T-cell (primary cell): ENCODE results near the gene SLC39A9. TPM values are rescaled to one million over a fixed set of nuclear protein-coding genes. Genes with fewer than 3 reads are reported as not detected.

Source experiments
- ATAC-seq, 4 experiments: fragments of 200-7000 bp in 3 of 4; fragments of 150-1000 bp in 1 of 4; cut with Tn5 transposase; replicated peaks in 1 of 4; 1 replicate in 3 of 4; 2 replicates in 1 of 4; pipeline ENCODE4 v1.10.0; 2021; ENCODE audit warnings: moderate library complexity in 3 of 4, mild to moderate bottlenecking in 2 of 4, moderate number of reproducible peaks in 1 of 4
- CTCF ChIA-PET, 2 donors: fragments of 300-600 bp; sonication (Branson Sonifier 250); formaldehyde crosslinking; loops; one replicate each; lab custom pipeline; 2022; ENCODE audit warnings: antibody characterized with exemption in 2 of 2; lab: Charles Lee
- POLR2A ChIA-PET, 2 donors: fragments of 300-600 bp; sonication (Branson Sonifier 250); formaldehyde crosslinking; loops; one replicate each; lab custom pipeline; 2022; ENCODE audit warnings: antibody characterized with exemption in 2 of 2; lab: Charles Lee
- DNase-seq, 35 experiments: peaks; one replicate each; pipeline versions ENCODE4 v3.0.0 to v3.0.0-alpha.2; 2013 to 2023
- H3K27ac ChIP-seq: one replicate; pipeline ENCODE4 v1.5.1; 2013; ENCODE audit warnings: low read length
- H3K27me3 ChIP-seq, 2 experiments: replicated peaks in 1 of 2; 1 replicate in 1 of 2; 2 replicates in 1 of 2; pipeline versions ENCODE4 v1.6.1 to v1.7.0; 2013; ENCODE audit warnings: low read length in 1 of 2, mixed read lengths in 1 of 2; ENCODE audit not compliant: control insufficient read depth in 2 of 2, insufficient read depth in 2 of 2; ENCODE audit errors: extremely low read depth in 1 of 2
- H3K36me3 ChIP-seq, 2 donors: 1 replicate in 1 of 2; 2 replicates in 1 of 2; pipeline versions ENCODE4 v1.6.1 to v1.7.0; 2013; ENCODE audit warnings: low read length in 1 of 2; ENCODE audit not compliant: control insufficient read depth in 2 of 2, insufficient read depth in 1 of 2; ENCODE audit errors: extremely low read depth in 1 of 2
- H3K4me1 ChIP-seq, 2 experiments: 1 replicate in 1 of 2; 2 replicates in 1 of 2; pipeline versions ENCODE4 v1.6.1 to v1.7.0; 2013; ENCODE audit warnings: low read length in 2 of 2, mixed read lengths in 1 of 2; ENCODE audit not compliant: insufficient read depth in 2 of 2, control insufficient read depth in 1 of 2; ENCODE audit errors: extremely low read depth in 1 of 2
- H3K4me3 ChIP-seq, 2 donors: 1 replicate in 1 of 2; 2 replicates in 1 of 2; pipeline versions ENCODE4 v1.5.1 to v1.7.0; 2013; ENCODE audit warnings: mild to moderate bottlenecking in 2 of 2, low read length in 1 of 2, moderate library complexity in 1 of 2; ENCODE audit not compliant: control insufficient read depth in 1 of 2; ENCODE audit errors: extremely low read depth in 1 of 2
- H3K9me3 ChIP-seq: 2 replicates; pipeline ENCODE4 v1.7.0; 2013
- H3K27ac Mint-ChIP-seq, 2 donors: one replicate each; pipeline ENCODE4 v1.8.0; 2020 to 2021; ENCODE audit warnings: mild to moderate bottlenecking in 2 of 2, mixed read lengths in 2 of 2
- H3K27me3 Mint-ChIP-seq, 2 donors: one replicate each; pipeline ENCODE4 v1.8.0; 2021 to 2022; ENCODE audit warnings: mixed read lengths in 2 of 2
- H3K36me3 Mint-ChIP-seq: one replicate; pipeline ENCODE4 v1.8.0; 2021; ENCODE audit warnings: mixed read lengths
- H3K4me1 Mint-ChIP-seq, 3 donors: one replicate each; pipeline ENCODE4 v1.8.0; 2020 to 2022; ENCODE audit warnings: mixed read lengths in 3 of 3, mild to moderate bottlenecking in 1 of 3
- H3K4me3 Mint-ChIP-seq, 3 donors: one replicate each; pipeline ENCODE4 v1.8.0; 2020 to 2022; ENCODE audit warnings: mild to moderate bottlenecking in 3 of 3, mixed read lengths in 3 of 3, moderate library complexity in 3 of 3
- H3K9me3 Mint-ChIP-seq, 3 donors: one replicate each; pipeline ENCODE4 v1.8.0; 2020 to 2022; ENCODE audit warnings: mixed read lengths in 3 of 3
- WGBS: methylation state at CpG from one replicate; pipeline ENCODE4 v1.1.5; 2013; ENCODE audit warnings: missing lambda C conversion rate; ENCODE audit not compliant: insufficient coverage; 5-methylcytosine and 5-hydroxymethylcytosine counted together
- total RNA-seq, 35 experiments: library from RNA in 6 of 35; stranded (reverse) in 6 of 35; fragments of 120-200 nt in 1 of 35; gene quantifications; one replicate each; pipeline versions ENCODE4 v1.2.1 to v1.2.4 and lab custom pipeline; 2013 to 2026

SLC39A9 gene, protein sequence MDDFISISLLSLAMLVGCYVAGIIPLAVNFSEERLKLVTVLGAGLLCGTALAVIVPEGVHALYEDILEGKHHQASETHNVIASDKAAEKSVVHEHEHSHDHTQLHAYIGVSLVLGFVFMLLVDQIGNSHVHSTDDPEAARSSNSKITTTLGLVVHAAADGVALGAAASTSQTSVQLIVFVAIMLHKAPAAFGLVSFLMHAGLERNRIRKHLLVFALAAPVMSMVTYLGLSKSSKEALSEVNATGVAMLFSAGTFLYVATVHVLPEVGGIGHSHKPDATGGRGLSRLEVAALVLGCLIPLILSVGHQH
- 10 to 100 TPM; 23.4 to 38.0 (median 33.0) TPM for total RNA-seq
- 44.6 TPM for total RNA-seq (2013)
- 33.4 to 140 (median 77.0) reads per million in 29 experiments for total RNA-seq (lab: John Stamatoyannopoulos, UW)

DNA sequence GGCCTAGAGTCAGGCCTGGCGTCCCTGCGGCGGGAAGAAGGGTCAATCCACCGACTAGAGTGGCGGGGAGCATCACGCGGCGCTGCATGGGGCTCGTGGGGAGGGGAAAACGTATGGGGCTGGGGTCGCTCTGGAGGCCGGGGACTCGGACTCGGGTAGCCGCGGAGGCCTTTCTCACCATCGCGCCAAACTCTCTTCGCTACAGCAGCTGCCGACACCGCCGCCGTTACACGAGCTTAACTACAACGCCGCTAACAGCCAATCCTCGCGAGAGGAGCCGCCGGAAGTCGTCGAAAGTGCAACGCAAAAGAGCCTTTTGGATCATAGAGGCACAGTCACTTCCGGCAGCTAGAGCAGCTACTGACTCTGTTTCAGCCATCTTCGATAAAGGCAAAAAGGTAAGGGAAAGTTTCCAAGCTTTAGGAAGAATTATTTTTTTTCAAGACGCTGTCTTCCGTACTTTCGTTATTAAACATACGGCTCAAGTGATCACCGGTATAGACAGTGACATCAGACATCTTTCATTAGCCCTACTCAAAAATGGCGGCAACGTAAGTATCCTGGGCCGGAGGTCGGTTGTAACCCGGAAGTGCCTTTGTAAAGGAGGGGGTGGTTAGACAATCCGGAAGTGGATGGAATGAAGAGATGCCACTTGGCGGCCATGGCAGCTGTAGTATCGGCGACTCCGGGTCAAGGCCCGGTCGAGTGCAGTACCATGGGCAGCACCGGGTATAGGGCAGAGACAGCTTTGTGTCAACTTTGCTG lies at the start of gene SLC39A9, which contains the start of gene ERH:
Gene SLC39A9, plus strand, starts transcription at position 640 of the 765 bp plus-strand sequence. CDS start 678 bp downstream, outside the sequence.
Gene ERH, minus strand, starts transcription at position 247 of the 765 bp plus-strand sequence. Its CDS starts 66 bp downstream, at position 181.
- DNase-seq (peak; percentile 83 to 98 (median 95)), ATAC-seq (peak; percentile 87 to 89 (median 88))
- ChIA-PET CTCF (interaction anchor here (0.5 to 1.0 kb wide), 3 partner anchors 13 to 247 kb away, joined by 3 read pairs; no protein-coding TSS in a partner anchor), POLR2A (interaction anchor here in 1 of 2 donors (0.6 to 1.5 kb wide), 2 partner anchors 15 to 22 kb away, joined by 3 read pairs; no protein-coding TSS in a partner anchor)
- Histone ChIP-seq H3K36me3 (peaks cover 0 to 32% of the 10 kb centered on the region in 2 donors), H3K27ac (peak within 1 kb of the TSS; percentile 90), H3K4me1 (peaks cover 37 to 44% of the 10 kb centered on the region in 2 experiments), H3K9me3 (no peaks in the 10 kb centered on the region), H3K27me3 (no peaks in the 10 kb centered on the region), H3K4me3 (peak within 1 kb of the TSS; percentile 96 to 99)
- WGBS, result under 1% methylated on average over 34 of the region's 53 CpGs
- H3K4me1 Mint-ChIP-seq, result peaks cover 76 to 81% (median 79%) of the 10 kb centered on the region in 3 donors
- H3K4me3 Mint-ChIP-seq, result peak within 1 kb of the TSS; percentile 92 to 98 (median 94)
- peaks cover 30% of the 10 kb centered on the region for H3K36me3 Mint-ChIP-seq
- H3K9me3 Mint-ChIP-seq, result no peaks in the 10 kb centered on the region
- peak within 1 kb of the TSS; percentile 99 to 100 for H3K27ac Mint-ChIP-seq
- no peaks in the 10 kb centered on the region for H3K27me3 Mint-ChIP-seq

DNA sequence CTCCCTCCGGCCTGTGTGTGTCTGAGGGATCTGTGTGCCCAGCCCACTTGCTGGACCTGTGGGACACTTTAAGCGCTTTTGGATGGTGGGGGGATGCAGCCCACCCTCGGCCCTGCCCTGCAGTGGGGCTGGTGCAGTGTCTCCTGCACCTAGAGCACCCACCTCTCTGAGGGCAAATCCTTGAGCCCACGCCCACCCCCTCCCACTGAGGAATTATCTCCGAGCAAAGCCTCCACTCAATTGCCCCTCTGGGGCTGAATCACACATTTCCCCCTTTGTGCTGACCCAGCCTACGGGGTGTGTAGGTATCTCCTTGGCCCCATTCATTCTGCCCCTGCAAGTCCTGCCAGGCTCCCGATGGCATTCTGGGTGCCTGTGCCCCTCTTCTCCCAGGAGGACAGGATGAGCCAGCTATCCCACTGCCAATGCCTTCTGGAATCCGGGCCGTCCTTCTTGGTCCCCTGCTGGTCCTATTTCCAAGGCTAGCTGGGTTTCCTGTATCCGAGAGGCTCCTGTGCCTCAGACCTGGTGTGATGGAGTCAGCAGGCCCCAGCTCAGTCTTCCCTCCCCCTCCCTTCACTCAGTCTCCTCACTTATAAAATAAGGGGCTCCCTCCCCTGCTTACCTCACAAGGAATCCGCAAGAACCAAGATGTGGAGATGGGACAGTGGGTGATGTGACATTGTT lies 49.3 kb upstream of the SLC39A9 start:
- no peaks in the 10 kb centered on the region for H3K9me3 ChIP-seq
- DNase-seq (no peak), ATAC-seq (no peak)
- Mint-ChIP-seq H3K9me3 (no peaks in the 10 kb centered on the region), H3K4me3 (no peak overlapping the region), H3K27ac (no peak overlapping the region), H3K27me3 (peaks cover 2 to 6% of the 10 kb centered on the region in 2 donors), H3K36me3 (no peaks in the 10 kb centered on the region), H3K4me1 (peaks cover 3 to 7% (median 7%) of the 10 kb centered on the region in 3 donors)
- no peak overlapping the region for H3K4me3 ChIP-seq
- WGBS, result 93% methylated on average over 7 of the region's 11 CpGs
- CTCF ChIA-PET, result no interaction called here
- H3K36me3 ChIP-seq, result no peaks in the 10 kb centered on the region
- no peak overlapping the region for H3K27ac ChIP-seq
- H3K27me3 ChIP-seq, result peaks cover 0 to 19% of the 10 kb centered on the region in 2 experiments
- POLR2A ChIA-PET, result no interaction called here
- peaks cover 0 to 6% of the 10 kb centered on the region in 2 experiments for H3K4me1 ChIP-seq

- no peak for ATAC-seq
- H3K4me3 Mint-ChIP-seq, result no peak overlapping the region
- POLR2A ChIA-PET, result no interaction called here
These were observed 47.6 kb upstream of the SLC39A9 start for GRCh38 chr14:69350892-69351291.

GRCh38 chr14:69351385-69351784 lies 47.1 kb upstream of the SLC39A9 start:
- Histone ChIP-seq H3K9me3 (no peaks in the 10 kb centered on the region), H3K4me1 (peaks cover 0 to 17% of the 10 kb centered on the region in 2 experiments), H3K27me3 (peaks cover 0 to 21% of the 10 kb centered on the region in 2 experiments), H3K4me3 (no peak overlapping the region), H3K36me3 (no peaks in the 10 kb centered on the region), H3K27ac (no peak overlapping the region)
- 67% methylated on average over 3 of the region's 3 CpGs for WGBS
- no peaks in the 10 kb centered on the region for H3K36me3 Mint-ChIP-seq
- peak overlapping the region in 1 of 2 donors; percentile 22 for H3K27ac Mint-ChIP-seq
- POLR2A ChIA-PET, result no interaction called here
- no peak overlapping the region for H3K4me3 Mint-ChIP-seq
- H3K27me3 Mint-ChIP-seq, result peaks cover 0 to 6% of the 10 kb centered on the region in 2 donors
- CTCF ChIA-PET, result no interaction called here
- peaks cover 14 to 22% (median 14%) of the 10 kb centered on the region in 3 donors for H3K4me1 Mint-ChIP-seq
- no peaks in the 10 kb centered on the region for H3K9me3 Mint-ChIP-seq
- ATAC-seq (no peak), DNase-seq (no peak)

More at GRCh38 chr14:69350892-69351291, 47.6 kb upstream of the SLC39A9 start:
- Mint-ChIP-seq H3K27me3 (peaks cover 0 to 6% of the 10 kb centered on the region in 2 donors), H3K27ac (no peak overlapping the region), H3K4me1 (peaks cover 14 to 21% (median 14%) of the 10 kb centered on the region in 3 donors), H3K36me3 (no peaks in the 10 kb centered on the region), H3K9me3 (no peaks in the 10 kb centered on the region)
- Histone ChIP-seq H3K9me3 (no peaks in the 10 kb centered on the region), H3K27ac (no peak overlapping the region), H3K27me3 (peaks cover 0 to 19% of the 10 kb centered on the region in 2 experiments), H3K4me3 (no peak overlapping the region), H3K36me3 (no peaks in the 10 kb centered on the region), H3K4me1 (peaks cover 0 to 17% of the 10 kb centered on the region in 2 experiments)
- CTCF ChIA-PET, result no interaction called here
- 60% methylated on average over 4 of the region's 5 CpGs for WGBS
- DNase-seq, result no peak

GRCh38 chr14:69351911-69352310 lies 46.6 kb upstream of the SLC39A9 start:
- CTCF ChIA-PET, result no interaction called here
- Histone ChIP-seq H3K4me3 (no peak overlapping the region), H3K9me3 (no peaks in the 10 kb centered on the region), H3K27me3 (peaks cover 0 to 19% of the 10 kb centered on the region in 2 experiments), H3K36me3 (no peaks in the 10 kb centered on the region), H3K4me1 (peaks cover 0 to 17% of the 10 kb centered on the region in 2 experiments), H3K27ac (no peak overlapping the region)
- Mint-ChIP-seq H3K27me3 (peaks cover 0 to 6% of the 10 kb centered on the region in 2 donors), H3K4me1 (peaks cover 14 to 22% (median 14%) of the 10 kb centered on the region in 3 donors), H3K27ac (no peak overlapping the region), H3K36me3 (no peaks in the 10 kb centered on the region), H3K9me3 (no peaks in the 10 kb centered on the region), H3K4me3 (no peak overlapping the region)
- no peak for ATAC-seq
- WGBS, result no CpG with 5 or more reads among the region's 5 CpGs
- DNase-seq, result no peak
- POLR2A ChIA-PET, result no interaction called here
